CD4-positive, alpha-beta memory T cell (primary cell): Measurements from ENCODE around the gene PMM2. TPM values are rescaled to one million over a fixed set of nuclear protein-coding genes. Genes with fewer than 3 reads are reported as not detected.
"Not testable (repeated sequence)": the region's sequence is repeated elsewhere in the genome, so short reads cannot be mapped to it uniquely, and the experiment has no call there.

ENCODE experiments used
- CTCF ChIA-PET: fragments of 350-600 bp; sonication (Branson Sonifier 250); formaldehyde crosslinking; loops from one replicate; lab custom pipeline; 2021; ENCODE audit warnings: inconsistent platforms; ENCODE audit not compliant: partially characterized antibody; lab: Charles Lee
- POLR2A ChIA-PET: fragments of 350-600 bp; sonication (Branson Sonifier 250); formaldehyde crosslinking; loops from one replicate; lab custom pipeline; 2021; ENCODE audit not compliant: partially characterized antibody; lab: Charles Lee
- DNase-seq, 5 donors: peaks; one replicate each; pipeline versions ENCODE4 v3.0.0 to v3.0.0-alpha.2; 2020 to 2022; ENCODE audit warnings: mixed read lengths in 1 of 5
- H3K27ac ChIP-seq: one replicate; pipeline ENCODE4 v1.7.0; 2013; ENCODE audit warnings: low read depth, low read length
- H3K27me3 ChIP-seq: 2 replicates; pipeline ENCODE4 v1.7.0; 2013; ENCODE audit warnings: mild to moderate bottlenecking, low read length, moderate library complexity; ENCODE audit not compliant: insufficient read depth
- H3K36me3 ChIP-seq: 2 replicates; pipeline ENCODE4 v1.7.0; 2013; ENCODE audit warnings: mild to moderate bottlenecking, low read length, moderate library complexity; ENCODE audit not compliant: insufficient read depth
- H3K4me1 ChIP-seq: 2 replicates; pipeline ENCODE4 v1.7.0; 2013; ENCODE audit warnings: mild to moderate bottlenecking, low read length, moderate library complexity; ENCODE audit not compliant: insufficient read depth
- H3K4me3 ChIP-seq, 2 donors: one replicate each; pipeline ENCODE4 v1.7.0; 2013; ENCODE audit warnings: low read length in 2 of 2, mild to moderate bottlenecking in 1 of 2
- H3K9me3 ChIP-seq, 2 donors: one replicate each; pipeline ENCODE4 v1.7.0; 2013; ENCODE audit warnings: low read length in 2 of 2, control low read depth in 1 of 2; ENCODE audit not compliant: control insufficient read depth in 1 of 2
- H3K27ac Mint-ChIP-seq, 7 donors: one replicate each; pipeline ENCODE4 v1.8.0; 2020 to 2021; ENCODE audit warnings: mixed read lengths in 7 of 7, mild to moderate bottlenecking in 6 of 7, inconsistent platforms in 3 of 7, moderate library complexity in 3 of 7
- H3K27me3 Mint-ChIP-seq, 2 donors: one replicate each; pipeline ENCODE4 v1.8.0; 2020 to 2021; ENCODE audit warnings: mixed read lengths in 2 of 2
- H3K36me3 Mint-ChIP-seq, 2 donors: one replicate each; pipeline ENCODE4 v1.8.0; 2020 to 2021; ENCODE audit warnings: mixed read lengths in 2 of 2, inconsistent platforms in 1 of 2, mild to moderate bottlenecking in 1 of 2
- H3K4me1 Mint-ChIP-seq, 4 donors: one replicate each; pipeline ENCODE4 v1.8.0; 2020 to 2021; ENCODE audit warnings: mixed read lengths in 4 of 4, mild to moderate bottlenecking in 1 of 4
- H3K4me3 Mint-ChIP-seq, 8 donors: one replicate each; pipeline ENCODE4 v1.8.0; 2020 to 2021; ENCODE audit warnings: mixed read lengths in 8 of 8, mild to moderate bottlenecking in 7 of 8, moderate library complexity in 6 of 8, inconsistent platforms in 3 of 8
- H3K9me3 Mint-ChIP-seq, 8 donors: one replicate each; pipeline ENCODE4 v1.8.0; 2020 to 2021; ENCODE audit warnings: mixed read lengths in 8 of 8, mild to moderate bottlenecking in 5 of 8, inconsistent platforms in 3 of 8, moderate library complexity in 1 of 8
- intact Hi-C: fragments of 100-400 bp; cut with micrococcal nuclease; formaldehyde crosslinking; loops from one replicate; pipeline ENCODE4 v1.15.1; 2023
- polyA plus RNA-seq, 2 donors: library from polyadenylated mRNA; unstranded; fragments of 300-500 nt; fragmentation: Illumina TruSeq; gene quantifications; one replicate each; pipeline ENCODE4 v1.2.3, GENCODE V29; 2021
- total RNA-seq, 2 experiments: library from RNA; stranded (reverse); gene quantifications; one replicate each; pipeline ENCODE4 v1.2.3, GENCODE V29; 2021

PMM2 gene
- total and polyA plus RNA-seq, 4 experiments from 2014 or later, result 21.2 to 61.7 (median 43.4) TPM

DNA sequence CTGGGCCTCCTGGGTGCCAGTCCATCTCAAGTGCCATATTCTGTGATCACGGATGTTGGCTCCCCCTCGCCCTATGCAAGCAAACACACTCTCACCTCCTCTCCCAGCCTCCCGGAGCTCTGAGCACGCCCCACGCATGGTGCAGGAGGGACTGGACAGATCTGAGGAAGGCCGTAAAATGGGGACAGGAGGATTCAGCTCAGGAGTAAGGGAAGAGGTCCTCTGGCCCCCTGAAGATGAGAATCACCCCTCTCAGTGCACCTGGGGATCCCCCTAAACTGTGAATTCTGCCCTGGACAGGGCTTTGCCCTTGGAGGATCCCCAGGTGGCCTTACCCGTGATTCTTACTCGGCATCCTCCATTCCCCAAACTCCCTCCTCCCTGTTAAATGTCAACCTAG lies 15.8 kb upstream of the PMM2 start:
- Histone ChIP-seq H3K4me3 (no peak overlapping the region), H3K9me3 (no peaks in the 10 kb centered on the region), H3K27ac (no peak overlapping the region), H3K4me1 (no peaks in the 10 kb centered on the region), H3K27me3 (no peaks in the 10 kb centered on the region), H3K36me3 (no peaks in the 10 kb centered on the region)
- peak overlapping the region in 1 of 7 donors; percentile 59 for H3K27ac Mint-ChIP-seq
- POLR2A ChIA-PET, result no interaction called here
- CTCF ChIA-PET, result no interaction called here
- H3K9me3 Mint-ChIP-seq, result no peaks in the 10 kb centered on the region
- H3K36me3 Mint-ChIP-seq, result peaks cover 20 to 24% of the 10 kb centered on the region in 2 donors
- no peak overlapping the region for H3K4me3 Mint-ChIP-seq
- no peaks in the 10 kb centered on the region for H3K27me3 Mint-ChIP-seq
- no peak for DNase-seq
- H3K4me1 Mint-ChIP-seq, result no peaks in the 10 kb centered on the region
- intact Hi-C loops, result no loop called here

DNA sequence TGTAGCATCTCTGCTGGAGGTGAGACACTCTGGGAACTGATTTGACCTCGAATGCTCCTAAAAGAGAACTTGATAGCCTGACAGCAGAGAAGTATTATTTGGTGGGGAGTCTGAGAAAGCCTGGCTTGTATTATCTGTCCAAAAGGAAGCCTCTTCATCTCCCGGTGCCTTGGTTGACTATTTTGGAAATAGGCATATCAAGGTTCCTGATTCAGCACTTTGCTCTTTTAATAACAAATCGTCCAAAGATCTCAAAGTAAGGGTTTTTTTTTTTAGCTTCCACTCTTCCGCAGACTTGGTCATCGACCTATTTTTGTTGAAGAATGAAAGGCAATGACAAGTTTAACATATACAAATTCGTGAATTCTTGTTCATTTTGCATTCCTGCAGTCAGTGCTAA lies 15.0 kb upstream of the PMM2 start:
- H3K36me3 ChIP-seq, result no peaks in the 10 kb centered on the region
- H3K27ac ChIP-seq, result no peak overlapping the region
- H3K9me3 ChIP-seq, result no peaks in the 10 kb centered on the region
- Mint-ChIP-seq H3K9me3 (no peaks in the 10 kb centered on the region), H3K27ac (no peak overlapping the region), H3K4me1 (no peaks in the 10 kb centered on the region), H3K4me3 (no peak overlapping the region), H3K27me3 (no peaks in the 10 kb centered on the region), H3K36me3 (peaks cover 15 to 17% of the 10 kb centered on the region in 2 donors)
- CTCF ChIA-PET, result no interaction called here
- no peaks in the 10 kb centered on the region for H3K4me1 ChIP-seq
- no peaks in the 10 kb centered on the region for H3K27me3 ChIP-seq
- no peak for DNase-seq
- intact Hi-C loops, result no loop called here
- POLR2A ChIA-PET, result no interaction called here
- H3K4me3 ChIP-seq, result no peak overlapping the region

DNA sequence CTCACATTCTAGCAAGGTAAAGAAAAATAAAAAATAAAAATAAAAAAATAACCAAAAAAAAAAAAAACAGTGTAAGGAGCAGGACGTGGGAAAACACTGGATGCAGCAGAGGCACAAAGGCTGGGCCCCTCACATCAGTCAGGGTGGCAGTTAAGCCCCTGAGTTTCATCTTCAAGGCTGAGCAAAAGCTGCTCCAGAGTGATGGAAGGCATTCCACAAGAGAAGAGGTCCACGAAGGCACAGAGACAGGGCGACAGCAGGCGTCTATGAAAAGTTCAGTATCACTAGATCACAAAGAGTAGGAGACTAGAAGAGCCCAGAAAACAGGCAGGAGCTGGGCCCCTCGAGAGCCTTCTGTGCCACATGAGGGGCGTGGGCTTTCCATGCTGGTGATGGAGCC lies 12.2 kb upstream of the PMM2 start:
- Histone ChIP-seq H3K27ac (no peak overlapping the region), H3K36me3 (no peaks in the 10 kb centered on the region), H3K4me1 (no peaks in the 10 kb centered on the region), H3K4me3 (no peak overlapping the region), H3K27me3 (no peaks in the 10 kb centered on the region), H3K9me3 (no peaks in the 10 kb centered on the region)
- POLR2A ChIA-PET, result no interaction called here
- no peak for DNase-seq
- Mint-ChIP-seq H3K27me3 (no peaks in the 10 kb centered on the region), H3K4me3 (no peak overlapping the region), H3K36me3 (peaks cover 5 to 8% of the 10 kb centered on the region in 2 donors), H3K9me3 (no peaks in the 10 kb centered on the region), H3K27ac (peak overlapping the region in 2 of 7 donors; percentile 25 to 43), H3K4me1 (no peaks in the 10 kb centered on the region)
- intact Hi-C loops, result no loop called here
- CTCF ChIA-PET, result no interaction called here

DNA sequence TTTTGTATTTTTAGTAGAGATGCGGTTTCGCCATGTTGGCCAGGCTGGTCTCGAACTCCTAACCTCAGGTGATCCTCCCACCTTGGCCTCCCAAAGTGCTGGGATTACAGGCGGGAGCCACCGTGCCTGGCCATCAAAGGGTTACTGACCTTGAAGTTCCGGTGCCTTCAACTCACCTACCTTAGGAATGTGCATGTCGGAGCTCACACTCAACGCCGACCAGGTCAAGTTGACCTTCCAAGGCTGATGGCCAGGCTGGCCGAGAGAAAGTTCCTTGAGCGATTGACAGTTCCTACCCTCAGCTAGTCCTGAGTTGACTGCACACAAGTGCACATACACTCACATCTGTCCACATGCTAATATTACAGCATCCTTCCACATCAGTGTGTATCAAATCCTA lies 11.3 kb upstream of the PMM2 start:
- H3K4me3 Mint-ChIP-seq, H3K27me3 Mint-ChIP-seq, CTCF ChIA-PET: not testable (repeated sequence)

DNA sequence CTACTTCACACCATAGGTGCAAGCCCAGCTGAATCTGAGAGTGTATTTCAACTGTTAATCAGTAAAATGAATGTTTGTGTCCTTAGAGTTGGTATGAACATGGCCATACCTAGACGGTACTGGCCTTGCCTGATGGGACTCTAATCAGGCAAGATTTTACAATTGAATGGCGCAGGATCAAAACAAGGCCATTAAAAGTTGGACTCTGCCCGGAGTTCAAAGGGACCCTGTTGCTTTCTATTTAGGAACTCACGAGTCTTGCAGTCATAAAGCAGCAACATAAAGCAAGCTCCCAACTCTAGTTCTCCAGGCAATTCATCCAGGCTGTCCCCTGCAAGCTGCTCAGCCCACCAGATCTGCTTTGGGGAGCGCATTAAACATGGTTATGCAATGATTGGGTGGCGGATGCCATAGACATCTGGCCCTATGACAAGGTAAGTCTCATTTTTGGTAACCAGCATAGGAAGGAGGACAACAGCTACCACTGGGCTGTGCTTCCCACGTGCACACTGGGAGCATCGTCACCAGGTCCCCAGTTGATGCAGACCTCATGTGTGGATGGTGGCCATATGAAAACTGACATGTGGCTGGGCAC lies 9.0 kb upstream of the PMM2 start:
- Mint-ChIP-seq H3K36me3 (peaks cover 0 to 2% of the 10 kb centered on the region in 2 donors), H3K27me3 (no peaks in the 10 kb centered on the region), H3K4me3 (no peak overlapping the region), H3K27ac (no peak overlapping the region), H3K9me3 (no peaks in the 10 kb centered on the region), H3K4me1 (peaks cover 0 to 4% (median 3%) of the 10 kb centered on the region in 4 donors)
- H3K36me3 ChIP-seq, result no peaks in the 10 kb centered on the region
- no peaks in the 10 kb centered on the region for H3K4me1 ChIP-seq
- no peaks in the 10 kb centered on the region for H3K9me3 ChIP-seq
- no peaks in the 10 kb centered on the region for H3K27me3 ChIP-seq
- no peak for DNase-seq
- ChIA-PET POLR2A (no interaction called here), CTCF (no interaction called here)
- H3K4me3 ChIP-seq, result no peak overlapping the region
- intact Hi-C loops, result no loop called here
- H3K27ac ChIP-seq, result no peak overlapping the region

More for the DNA sequence above, 11.3 kb upstream of the PMM2 start:
- H3K27me3 ChIP-seq, H3K36me3 Mint-ChIP-seq, H3K9me3 Mint-ChIP-seq, H3K27ac Mint-ChIP-seq, H3K36me3 ChIP-seq, DNase-seq, H3K4me3 ChIP-seq, H3K9me3 ChIP-seq, H3K4me1 Mint-ChIP-seq, POLR2A ChIA-PET, intact Hi-C loops, H3K4me1 ChIP-seq, H3K27ac ChIP-seq: not testable (repeated sequence)

DNA sequence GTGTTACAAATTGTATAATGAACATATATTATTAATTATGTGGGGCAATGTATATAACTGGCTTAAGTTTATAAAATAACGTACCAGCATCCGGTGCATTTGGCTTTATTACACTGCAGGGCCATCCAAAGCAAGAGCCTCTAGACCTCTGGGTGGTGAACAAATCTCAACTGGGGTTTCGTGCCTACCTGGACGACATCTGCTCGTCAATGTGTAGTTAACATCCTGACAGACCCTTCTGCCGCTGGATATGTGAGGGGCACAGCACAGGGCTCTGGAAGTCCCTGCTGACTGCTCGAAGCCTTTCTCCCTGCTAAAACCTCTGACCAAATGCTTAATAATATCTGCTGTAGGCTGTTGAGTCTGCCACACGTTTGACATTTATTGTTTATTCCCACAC lies 2.5 kb upstream of the PMM2 start:
- peaks cover 0 to 19% of the 10 kb centered on the region in 2 donors for H3K36me3 Mint-ChIP-seq
- H3K27ac Mint-ChIP-seq, result peak overlapping the region in 3 of 7 donors; percentile 64 to 93 (median 72)

DNA sequence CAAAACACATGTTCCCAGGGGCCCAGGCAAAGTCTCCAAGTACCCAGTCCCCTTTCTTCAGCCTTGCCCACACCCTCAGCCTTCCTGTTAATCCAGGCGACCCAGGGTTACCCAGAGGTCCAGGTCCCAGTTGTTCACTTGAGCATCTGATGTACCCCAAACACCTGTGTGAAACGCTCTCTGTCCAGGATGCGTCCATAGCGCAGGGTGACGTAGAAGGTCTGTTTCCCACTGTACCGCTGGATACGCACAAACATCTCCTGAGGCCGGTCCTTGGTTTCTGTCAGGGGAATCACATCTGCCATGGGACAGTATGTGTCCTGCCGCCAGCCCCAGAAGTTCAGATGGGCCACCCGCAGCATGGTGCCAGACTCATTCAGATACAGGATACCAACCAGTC lies 1.8 kb upstream of the PMM2 start:
- DNase-seq, result no peak
- no peaks in the 10 kb centered on the region for H3K9me3 ChIP-seq
- H3K27me3 ChIP-seq, result no peaks in the 10 kb centered on the region
- peaks cover 44% of the 10 kb centered on the region for H3K4me1 ChIP-seq
- ChIA-PET POLR2A (interaction anchor here (3.3 kb wide), 1 partner anchor 73 kb away, joined by 32 read pairs; the partner anchor contains the start of gene CARHSP1), CTCF (interaction anchor here (2.3 kb wide), 1 partner anchor 84 kb away, joined by 11 read pairs; no protein-coding TSS in a partner anchor)
- Mint-ChIP-seq H3K9me3 (peaks cover 0 to 2% (median 0%) of the 10 kb centered on the region in 8 donors), H3K27me3 (no peaks in the 10 kb centered on the region), H3K27ac (peak overlapping the region in 1 of 7 donors; percentile 93), H3K4me1 (peaks cover 24 to 51% (median 33%) of the 10 kb centered on the region in 4 donors), H3K4me3 (peak overlapping the region in 2 of 8 donors; percentile 98), H3K36me3 (peaks cover 0 to 19% of the 10 kb centered on the region in 2 donors)
- H3K36me3 ChIP-seq, result no peaks in the 10 kb centered on the region
- H3K27ac ChIP-seq, result no peak overlapping the region
- H3K4me3 ChIP-seq, result no peak overlapping the region
- intact Hi-C loops, result no loop called here

More for the DNA sequence above, 2.5 kb upstream of the PMM2 start:
- Histone ChIP-seq H3K4me3 (no peak overlapping the region), H3K36me3 (no peaks in the 10 kb centered on the region), H3K27me3 (no peaks in the 10 kb centered on the region), H3K27ac (no peak overlapping the region), H3K9me3 (no peaks in the 10 kb centered on the region), H3K4me1 (peaks cover 42% of the 10 kb centered on the region)
- ChIA-PET POLR2A (no interaction called here), CTCF (no interaction called here)
- intact Hi-C loops, result no loop called here
- Mint-ChIP-seq H3K4me1 (peaks cover 24 to 51% (median 33%) of the 10 kb centered on the region in 4 donors), H3K9me3 (peaks cover 0 to 2% (median 0%) of the 10 kb centered on the region in 8 donors), H3K4me3 (peak overlapping the region in 2 of 8 donors; percentile 27 to 55), H3K27me3 (no peaks in the 10 kb centered on the region)
- no peak for DNase-seq
